CMK (cell line): Measurements from ENCODE around the gene CLDN20.
"Not testable (repeated sequence)": the region's sequence is repeated elsewhere in the genome, so short reads cannot be mapped to it uniquely, and the experiment has no call there.

Experiments
- DNase-seq: peaks from one replicate; pipeline ENCODE4 v3.0.0-alpha.2; 2010; ENCODE audit warnings: low read depth

The CLDN20 gene

DNA sequence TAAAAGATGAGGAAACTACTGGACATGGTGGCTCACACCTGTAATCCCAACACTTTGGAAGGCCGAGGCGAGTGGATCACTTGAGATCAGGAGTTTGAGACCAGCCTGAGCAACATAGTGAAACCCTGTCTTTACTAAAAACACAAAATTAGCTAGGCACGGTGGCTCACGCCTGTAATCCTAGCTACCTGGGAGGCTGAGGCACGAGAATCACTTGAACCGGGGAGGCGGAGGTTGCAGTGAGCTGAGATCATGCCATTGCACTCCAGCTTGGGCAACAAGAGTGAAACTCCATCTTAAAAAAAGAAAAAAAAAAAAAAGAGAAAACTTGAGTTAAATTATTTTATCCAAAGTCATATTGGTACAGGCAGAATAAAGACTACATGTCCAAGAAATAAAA is 49.1 kb downstream of the CLDN20 start:
- DNase-seq = not testable (repeated sequence)

DNA sequence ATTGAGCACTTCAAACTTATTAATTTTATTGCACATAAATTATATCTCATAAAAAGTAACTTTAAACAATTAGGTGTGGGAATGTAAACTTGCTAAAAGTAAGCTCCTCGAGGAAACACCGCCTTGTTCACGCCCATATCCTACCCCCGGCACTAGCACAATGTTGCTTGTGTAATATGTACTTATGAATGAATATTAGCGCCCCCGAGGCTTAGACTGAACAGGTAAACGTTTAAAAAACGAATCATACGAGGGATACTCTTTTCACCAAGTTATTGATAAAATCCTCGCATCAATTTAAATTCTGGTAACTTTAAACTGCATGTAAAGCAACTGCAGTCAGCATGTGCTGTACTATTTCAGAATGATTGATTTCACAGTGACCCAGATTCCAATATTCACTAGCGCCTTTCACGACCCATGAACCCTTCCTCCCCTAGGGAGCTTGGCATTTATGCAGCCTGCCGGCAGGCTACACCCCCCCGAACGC is 49.8 kb downstream of the CLDN20 start:
- DNase-seq = peak; percentile 22

DNA sequence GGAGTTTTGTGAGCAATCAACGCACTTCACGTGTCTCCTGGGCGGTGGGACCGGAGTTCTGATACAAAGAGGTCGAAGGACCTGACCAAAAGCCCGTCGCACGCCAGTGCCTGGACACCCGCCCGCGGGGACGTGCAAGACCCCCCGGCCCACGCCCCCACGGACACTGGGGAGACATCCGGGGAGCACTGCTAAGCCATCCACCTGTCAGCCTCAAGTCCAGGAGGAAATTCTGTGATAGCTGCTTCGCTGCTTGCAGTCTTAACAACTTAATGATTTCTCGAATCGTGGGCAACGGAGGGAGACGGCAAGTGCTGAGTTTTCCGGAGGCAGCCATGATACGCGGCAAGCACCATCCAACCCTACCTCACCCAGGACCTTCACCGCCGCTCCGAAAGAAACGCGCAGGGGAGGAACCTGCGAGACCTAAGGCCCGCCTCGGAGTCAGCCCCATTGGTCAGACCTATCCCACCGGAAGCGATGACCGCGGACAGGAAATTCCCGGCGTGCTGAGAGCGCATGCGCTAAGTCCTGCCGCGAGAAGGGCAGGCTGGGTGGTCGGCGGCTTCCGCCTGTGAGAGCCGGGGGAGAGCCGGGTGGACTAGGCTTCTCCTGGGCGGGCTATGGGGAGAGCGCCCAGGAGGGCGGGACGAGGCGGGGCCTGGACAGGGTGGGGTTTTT is 50.4 kb downstream of the CLDN20 start, which contains the start of gene TFB1M:
TFB1M (minus strand) TSS at position 393 of the 681 bp plus-strand sequence; CDS start at position 337, 56 bp downstream.
- DNase-seq = peak; percentile 98

DNA sequence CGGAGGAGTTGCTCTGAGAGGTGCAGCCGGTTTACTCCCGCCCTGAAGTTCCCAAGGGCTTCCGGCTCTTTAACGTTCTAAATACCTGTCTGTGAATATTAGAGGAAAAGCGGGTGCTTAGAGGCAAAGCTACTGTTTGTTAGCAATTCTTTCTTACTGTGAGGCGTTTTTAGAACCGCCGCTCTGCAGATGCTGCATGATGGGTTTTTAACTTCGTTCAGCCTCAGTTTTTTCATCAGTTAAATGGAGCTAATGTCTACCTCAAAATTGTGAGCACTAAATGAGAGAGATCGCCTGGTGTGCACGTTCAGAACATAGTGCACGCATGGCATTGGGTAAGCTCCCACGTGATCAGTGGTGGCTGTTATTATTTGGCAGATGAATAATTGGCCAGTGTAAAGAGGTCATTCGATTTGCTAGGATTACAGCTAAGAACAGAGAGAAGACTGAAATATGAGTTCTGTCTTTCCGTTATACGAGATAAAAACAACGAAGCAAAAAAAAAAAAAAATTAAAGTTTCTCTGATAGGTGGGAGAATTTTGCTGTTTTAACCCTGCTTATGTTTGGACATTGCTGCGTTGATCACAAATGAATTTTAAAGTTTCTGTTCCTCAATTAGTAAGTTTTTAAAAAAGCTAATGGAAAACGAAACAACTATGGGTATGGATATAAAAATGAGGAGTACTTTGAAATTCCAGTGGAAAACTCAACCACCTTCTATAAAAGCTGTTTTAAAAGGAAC is 51.1 kb downstream of the CLDN20 start:
- DNase-seq = no peak

DNA sequence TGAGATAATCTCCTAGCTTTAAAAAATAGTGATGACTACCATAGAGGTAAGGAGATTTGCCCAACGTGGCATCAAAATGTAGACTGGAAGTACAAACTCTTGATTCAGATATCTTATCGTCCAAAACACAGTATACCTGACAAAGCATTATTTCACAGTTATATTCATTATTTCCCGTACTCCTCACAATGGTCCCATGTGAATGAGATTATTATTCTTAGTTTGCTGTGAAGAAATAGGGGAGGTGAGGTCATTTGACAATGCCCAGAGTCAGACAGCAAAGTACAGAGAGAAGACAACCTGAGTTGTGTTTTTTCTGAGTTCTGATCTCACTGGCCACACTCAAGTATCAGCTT is 51.7 kb downstream of the CLDN20 start:
- DNase-seq = no peak

DNA sequence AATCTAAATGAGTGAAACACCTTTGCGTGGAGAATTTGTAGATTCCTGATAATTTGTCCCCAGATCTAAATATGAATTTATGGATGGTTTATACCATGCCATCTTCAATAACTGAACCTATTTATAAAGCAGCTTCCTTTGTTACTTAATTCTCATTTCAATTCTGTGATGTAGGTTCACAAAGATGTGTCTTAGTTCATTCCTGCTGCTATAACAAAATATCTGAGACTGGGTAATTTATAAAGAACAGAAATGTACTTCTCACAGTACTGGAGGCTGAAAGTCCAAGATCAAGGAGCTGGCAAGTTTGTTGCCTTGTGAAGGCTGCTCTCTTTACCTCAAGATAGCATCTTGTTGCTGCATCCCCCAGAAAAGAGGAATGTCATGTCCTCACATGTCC is 52.6 kb downstream of the CLDN20 start:
- DNase-seq = no peak

DNA sequence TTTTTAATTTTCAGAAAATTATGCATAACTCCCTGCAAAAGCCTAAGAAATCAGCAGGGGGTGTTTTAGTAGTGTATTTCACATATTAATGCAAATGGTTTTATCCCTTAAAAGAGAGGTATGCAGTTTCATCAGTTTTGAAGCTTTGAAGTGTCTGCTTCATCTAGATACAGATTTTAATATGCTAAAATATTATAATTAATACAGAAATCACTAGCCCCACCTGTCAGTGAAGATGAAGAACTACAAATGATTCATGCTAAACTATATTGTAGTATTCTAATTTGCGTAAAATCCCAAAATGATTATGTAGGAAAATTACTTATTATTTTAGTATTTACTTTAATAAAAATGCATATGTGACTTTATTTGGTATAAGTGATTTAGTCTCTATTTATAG is 53.4 kb downstream of the CLDN20 start:
- DNase-seq = no peak

DNA sequence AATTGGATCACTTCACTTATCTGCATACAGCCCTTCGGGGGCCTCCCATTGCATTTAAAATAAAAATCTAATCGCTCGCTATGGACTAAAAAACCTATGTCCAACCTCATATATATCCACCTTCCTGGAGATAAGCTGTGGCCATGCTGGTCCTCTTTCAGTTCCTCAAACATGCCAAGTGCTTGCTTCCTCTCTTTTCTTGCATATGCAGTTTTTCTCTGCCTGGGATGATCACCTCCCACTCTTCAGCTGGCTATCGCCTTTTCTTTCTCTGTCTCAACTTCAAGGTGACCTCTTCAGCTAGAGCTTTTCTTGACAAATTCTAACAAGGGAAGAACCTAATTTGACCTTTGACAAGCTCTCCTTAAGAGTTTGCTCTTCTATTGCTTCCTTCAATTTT is 56.1 kb downstream of the CLDN20 start:
- DNase-seq = no peak

DNA sequence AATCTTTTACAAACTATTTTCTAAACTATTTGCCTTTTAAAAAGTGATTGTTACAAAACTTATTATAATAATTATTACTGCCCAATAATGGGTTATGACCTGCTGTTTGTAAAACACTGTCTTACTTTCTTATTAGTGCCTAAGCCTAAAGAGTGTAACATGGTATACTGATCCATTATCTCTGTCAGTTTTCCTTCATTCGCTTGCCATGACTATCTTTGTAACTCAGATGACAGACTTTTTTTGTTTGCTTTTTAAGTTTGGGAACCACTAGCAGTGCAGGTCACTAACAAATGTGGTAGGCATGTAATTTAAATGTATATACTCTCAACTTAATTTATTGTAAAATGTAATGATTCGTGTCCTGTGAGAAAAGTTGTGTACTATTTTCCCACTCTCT is 60.4 kb downstream of the CLDN20 start:
- DNase-seq = no peak

DNA sequence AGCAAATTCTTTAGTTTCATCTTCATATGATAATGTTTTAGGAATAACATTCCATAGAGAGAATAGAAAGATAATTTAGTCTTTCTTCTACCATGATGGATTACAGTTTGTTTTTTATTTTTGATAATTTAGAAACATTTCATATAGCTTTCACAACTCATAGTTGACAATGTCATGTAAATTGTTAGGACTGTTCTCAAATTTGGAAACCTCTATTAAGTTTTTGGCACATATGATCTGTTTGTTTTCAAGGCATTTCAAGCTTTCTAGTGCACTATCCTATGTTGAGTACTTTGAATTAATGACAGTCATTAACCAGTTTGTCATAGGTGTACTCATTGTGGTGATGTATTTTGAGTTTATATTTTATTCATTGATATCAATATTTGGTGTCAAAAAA is 61.2 kb downstream of the CLDN20 start:
- DNase-seq = no peak

DNA sequence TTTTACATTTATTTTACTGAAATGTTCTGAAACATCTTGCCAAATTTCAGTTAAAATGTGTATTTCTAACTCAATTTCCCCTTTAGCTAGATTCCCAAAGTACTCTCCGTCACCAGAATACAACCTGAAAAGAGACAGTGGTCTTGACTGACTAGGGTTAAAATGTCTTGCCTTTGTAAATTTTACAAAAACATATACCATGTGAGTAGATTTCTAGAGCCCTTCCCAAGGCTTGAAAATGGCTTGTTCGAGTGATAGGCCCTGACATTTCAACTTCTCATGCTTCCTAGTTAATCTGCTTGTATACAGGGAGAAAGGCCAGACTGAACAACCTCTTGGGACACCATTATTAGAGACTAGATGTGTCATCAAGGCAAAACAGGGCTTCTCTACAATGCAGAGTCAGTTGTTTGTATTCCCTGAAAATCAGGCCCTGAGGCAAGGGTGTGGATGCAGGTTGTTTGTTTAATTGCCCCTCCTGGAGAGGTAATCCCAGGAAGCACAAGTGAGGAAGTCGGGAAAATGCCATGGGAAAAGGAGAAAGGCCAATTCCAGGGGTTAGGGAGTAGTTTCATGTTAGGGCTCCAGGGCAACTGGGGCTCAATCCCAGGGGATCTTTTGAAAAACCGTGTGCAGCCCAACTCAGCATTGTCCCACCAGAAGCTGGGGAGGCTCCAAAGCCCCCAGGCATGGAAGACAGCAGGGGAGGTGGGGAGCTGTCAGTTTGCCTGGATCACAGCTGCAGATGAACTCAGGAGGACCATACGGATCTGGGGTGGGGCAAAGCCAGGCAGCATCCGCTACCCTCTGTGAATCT is 62.1 kb downstream of the CLDN20 start:
- DNase-seq = no peak
